GM12878 (cell line): ENCODE results near the gene CTH. TPM values are rescaled to one million over a fixed set of nuclear protein-coding genes. Genes with fewer than 3 reads are reported as not detected.

Source experiments
- ATAC-seq: fragments of 200-7000 bp; cut with Tn5 transposase; 3 replicates; pipeline ENCODE4 v1.9.1; 2020; ENCODE audit warnings: mild to moderate bottlenecking, moderate library complexity
- BruUV-seq: library from RNA; stranded (reverse); fragments of 400-500 nt; replicated peaks from 2 replicates; lab custom pipeline; 2021; lab: Mats Ljungman, UMichigan
- CTCF ChIA-PET: fragments of 300-600 bp; sonication (Branson Sonifier 250); formaldehyde crosslinking; extraction: SDS; loops from one replicate; lab custom pipeline; 2021; ENCODE audit warnings: inconsistent platforms; lab: Yijun Ruan, JAX
- POLR2A ChIA-PET: fragments of 350-600 bp; formaldehyde crosslinking; extraction: SDS; loops from one replicate; lab custom pipeline; 2021; ENCODE audit warnings: inconsistent platforms; lab: Charles Lee
- RAD21 ChIA-PET: fragments of 300-600 bp; sonication (Branson Sonifier 250); formaldehyde crosslinking; loops from one replicate; lab custom pipeline; 2023; ENCODE audit warnings: antibody characterized with exemption; ENCODE audit not compliant: unreplicated experiment; lab: Charles Lee
- SMC1A ChIA-PET: fragments of 300-600 bp; sonication (Branson Sonifier 250); formaldehyde crosslinking; loops from one replicate; lab custom pipeline; 2023; ENCODE audit not compliant: unreplicated experiment, uncharacterized antibody; lab: Charles Lee
- DNase-seq: peaks from one replicate; pipeline ENCODE4 v3.0.0-alpha.2; 2011; ENCODE audit warnings: low read depth, low spot score
- FAIRE-seq: peaks from 3 replicates; lab custom pipeline; 2011; peaks lifted over from hg19 to GRCh38; lab: Jason Lieb, UNC
- H2AFZ ChIP-seq: 2 replicates; pipeline ENCODE4 v1.6.0; 2011; ENCODE audit warnings: low read depth, low read length, control low read depth; ENCODE audit not compliant: control insufficient read depth
- H3K27ac ChIP-seq: 2 replicates; pipeline ENCODE4 v1.5.1; 2011; ENCODE audit warnings: control low read depth; ENCODE audit not compliant: control insufficient read depth, insufficient read depth
- H3K27me3 ChIP-seq, 2 experiments: replicated peaks in 1 of 2; 2 replicates each; pipeline versions ENCODE4 v1.6.0 to v1.6.1; 2011; ENCODE audit warnings: low read length in 1 of 2; ENCODE audit not compliant: control insufficient read depth in 2 of 2, insufficient read depth in 2 of 2
- H3K36me3 ChIP-seq, 2 experiments: 2 replicates each; pipeline ENCODE4 v1.5.1; 2011; ENCODE audit warnings: low read length in 1 of 2; ENCODE audit not compliant: control insufficient read depth in 2 of 2, insufficient read depth in 2 of 2
- H3K4me1 ChIP-seq: 2 replicates; pipeline ENCODE4 v1.6.1; 2011; ENCODE audit warnings: mild to moderate bottlenecking, low read length, moderate library complexity, mixed read lengths; ENCODE audit not compliant: control insufficient read depth, insufficient read depth
- H3K4me2 ChIP-seq: 2 replicates; pipeline ENCODE4 v1.6.0; 2011; ENCODE audit warnings: control low read depth; ENCODE audit not compliant: control insufficient read depth, insufficient read depth
- H3K4me3 ChIP-seq: fragments of 200-600 bp; sonication (generic); 2 replicates; pipeline ENCODE4 v1.5.1; 2016
- H3K79me2 ChIP-seq: 2 replicates; pipeline ENCODE4 v1.6.0; 2011; ENCODE audit warnings: low read length; ENCODE audit not compliant: control insufficient read depth, insufficient read depth
- H3K9ac ChIP-seq: 2 replicates; pipeline ENCODE4 v1.8.0; 2011; ENCODE audit warnings: low read length, control low read depth, mixed read lengths; ENCODE audit not compliant: control insufficient read depth, insufficient read depth
- H3K9me3 ChIP-seq: replicated peaks from 3 replicates; pipeline ENCODE4 v1.5.1; 2011; ENCODE audit warnings: mild to moderate bottlenecking, low read length; ENCODE audit not compliant: control insufficient read depth, insufficient read depth
- H4K20me1 ChIP-seq: 2 replicates; pipeline ENCODE4 v1.6.0; 2011; ENCODE audit not compliant: control insufficient read depth, insufficient read depth
- BCL11A ChIP-seq: IDR thresholded peaks from 2 replicates; pipeline ENCODE4 v1.6.1; 2011; ENCODE audit warnings: low read depth, low read length
- BMI1 ChIP-seq: fragments of 450-650 bp; IDR thresholded peaks from 2 replicates; pipeline ENCODE4 v1.6.1; 2016; ENCODE audit warnings: mild to moderate bottlenecking, moderate library complexity, borderline replicate concordance
- CHD1 ChIP-seq: IDR thresholded peaks from 2 replicates; pipeline ENCODE4 v1.6.1; 2012; ENCODE audit warnings: low read depth, low read length, improper control_type of control experiment
- HDAC2 ChIP-seq: fragments of 200-600 bp; sonication (generic); IDR thresholded peaks from 2 replicates; pipeline ENCODE4 v1.6.1; 2017
- LARP7 ChIP-seq: fragments of 450-650 bp; IDR thresholded peaks from 2 replicates; pipeline ENCODE4 v1.6.1; 2017; ENCODE audit warnings: mild to moderate bottlenecking
- MTA2 ChIP-seq: fragments of 450-650 bp; IDR thresholded peaks from 2 replicates; pipeline ENCODE4 v1.6.1; 2016; ENCODE audit warnings: low read depth, mild to moderate bottlenecking, moderate library complexity
- MYB ChIP-seq: fragments of 150-350 bp; IDR thresholded peaks from 2 replicates; pipeline ENCODE4 v1.6.1; 2014; ENCODE audit warnings: mild to moderate bottlenecking, low read depth, low read length, borderline replicate concordance
- SMAD1 ChIP-seq: fragments of 450-650 bp; IDR thresholded peaks from 2 replicates; pipeline ENCODE4 v1.6.1; 2018; ENCODE audit warnings: mild to moderate bottlenecking, low read depth; ENCODE audit not compliant: partially characterized antibody
- SUZ12 ChIP-seq: fragments of 200-600 bp; sonication (generic); IDR thresholded peaks from one replicate; pipeline ENCODE4 v1.6.1; 2018; ENCODE audit warnings: antibody characterized with exemption, mild to moderate bottlenecking; ENCODE audit not compliant: unreplicated experiment
- TAF1 ChIP-seq: IDR thresholded peaks from 2 replicates; pipeline ENCODE4 v1.6.1; 2011; ENCODE audit warnings: mild to moderate bottlenecking, low read depth, low read length, borderline replicate concordance
- YY1 ChIP-seq: IDR thresholded peaks from 2 replicates; pipeline ENCODE4 v1.6.1; 2011; ENCODE audit warnings: low read depth, mild to moderate bottlenecking, low read length
- WGBS: methylation state at CpG from one replicate; pipeline ENCODE4 v1.1.6; 2016; ENCODE audit warnings: low lambda C conversion rate; ENCODE audit not compliant: insufficient replicate concordance, insufficient coverage; ENCODE audit errors: missing lambda C conversion rate; 5-methylcytosine and 5-hydroxymethylcytosine counted together
- in situ Hi-C: fragments of 300-500 bp; cut with MboI; formaldehyde crosslinking; loops from 9 replicates; pipeline ENCODE4 v1.14.3; 2018; ENCODE audit warnings: mixed read lengths
- intact Hi-C: fragments of 100-400 bp; cut with micrococcal nuclease; formaldehyde crosslinking; loops from one replicate; pipeline ENCODE4 v1.14.2; 2022; ENCODE audit not compliant: unreplicated experiment
- polyA plus RNA-seq, 11 experiments: library from polyadenylated mRNA; depleted of rRNA in 4 of 11; unstranded in 6 of 11; stranded (reverse) in 5 of 11; fragments of >200 nt; fragmentation: Nextera tagmentation in 4 of 11; fragmentation: Illumina TruSeq in 1 of 11; extraction: Ambion mirVana in 4 of 11; extraction: Trizol in 1 of 11; gene quantifications; 1 replicate in 1 of 11; 2 replicates in 10 of 11; pipeline versions ENCODE4 v1.2.1 to v1.2.3, GENCODE V29; 2011 to 2016; ENCODE audit warnings: inconsistent platforms in 2 of 11, missing spikeins in 2 of 11, low read depth in 1 of 11
- total RNA-seq, 4 experiments: library from RNA; depleted of rRNA in 3 of 4; stranded (reverse); fragments of >200 nt in 3 of 4; fragmentation: Illumina TruSeq in 1 of 4; extraction: Trizol in 1 of 4; gene quantifications; 2 replicates each; pipeline versions ENCODE4 v1.2.1 to v1.2.3, GENCODE V29; 2013 to 2021
- TF ChIP-seq, protein P1 (sequence below): fragments of 450-650 bp; formaldehyde crosslinking; IDR thresholded peaks from 2 replicates; pipeline ENCODE4 v1.4.0; 2020; ENCODE audit warnings: mild to moderate bottlenecking, moderate library complexity
- TF ChIP-seq, protein P2 (sequence below): IDR thresholded peaks from 2 replicates; pipeline ENCODE4 v1.6.1; 2012; ENCODE audit warnings: mild to moderate bottlenecking, low read depth, low read length
- TF ChIP-seq, protein P3 (sequence below): IDR thresholded peaks from 2 replicates; pipeline ENCODE4 v1.6.1; 2012; ENCODE audit warnings: low read depth, low read length, improper control_type of control experiment

The CTH gene
- total and polyA plus RNA-seq, 10 of the 15 experiments (the other 5 are each of a cell fraction or from before 2014, with no cell fraction given), result 6.3 to 17.5 (median 10.4) TPM

DNA sequence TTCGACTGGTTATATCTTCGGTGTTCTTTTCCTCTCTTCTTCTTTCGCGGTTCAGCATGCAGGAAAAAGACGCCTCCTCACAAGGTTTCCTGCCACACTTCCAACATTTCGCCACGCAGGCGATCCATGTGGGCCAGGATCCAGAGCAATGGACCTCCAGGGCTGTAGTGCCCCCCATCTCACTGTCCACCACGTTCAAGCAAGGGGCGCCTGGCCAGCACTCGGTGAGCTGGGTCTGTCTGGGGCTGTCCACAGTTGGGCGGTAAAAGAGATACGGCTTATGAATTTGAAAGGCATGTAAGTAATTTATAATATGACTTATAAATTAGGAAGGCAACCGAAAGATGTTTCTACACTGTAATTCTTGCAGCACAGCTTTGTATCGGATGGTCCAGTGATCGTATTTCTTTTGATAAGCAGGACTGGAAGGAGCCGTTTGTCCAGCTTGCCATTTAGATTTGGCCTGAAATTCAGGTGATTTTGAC is 334 bp downstream of the CTH start:
- no peaks in the 10 kb centered on the region for H3K27me3 ChIP-seq
- TF ChIP-seq MYB (no peak), LARP7 (no peak), BMI1 (no peak), MTA2 (no peak), CHD1 (no peak), YY1 (peak; percentile 8; the same call in 1 of the 2 replicates), SUZ12 (no peak), SMAD1 (no peak), HDAC2 (peak; percentile 38; the same call in 1 of the 2 replicates), TAF1 (no peak), BCL11A (no peak)
- TF ChIP-seq, protein P1, sequence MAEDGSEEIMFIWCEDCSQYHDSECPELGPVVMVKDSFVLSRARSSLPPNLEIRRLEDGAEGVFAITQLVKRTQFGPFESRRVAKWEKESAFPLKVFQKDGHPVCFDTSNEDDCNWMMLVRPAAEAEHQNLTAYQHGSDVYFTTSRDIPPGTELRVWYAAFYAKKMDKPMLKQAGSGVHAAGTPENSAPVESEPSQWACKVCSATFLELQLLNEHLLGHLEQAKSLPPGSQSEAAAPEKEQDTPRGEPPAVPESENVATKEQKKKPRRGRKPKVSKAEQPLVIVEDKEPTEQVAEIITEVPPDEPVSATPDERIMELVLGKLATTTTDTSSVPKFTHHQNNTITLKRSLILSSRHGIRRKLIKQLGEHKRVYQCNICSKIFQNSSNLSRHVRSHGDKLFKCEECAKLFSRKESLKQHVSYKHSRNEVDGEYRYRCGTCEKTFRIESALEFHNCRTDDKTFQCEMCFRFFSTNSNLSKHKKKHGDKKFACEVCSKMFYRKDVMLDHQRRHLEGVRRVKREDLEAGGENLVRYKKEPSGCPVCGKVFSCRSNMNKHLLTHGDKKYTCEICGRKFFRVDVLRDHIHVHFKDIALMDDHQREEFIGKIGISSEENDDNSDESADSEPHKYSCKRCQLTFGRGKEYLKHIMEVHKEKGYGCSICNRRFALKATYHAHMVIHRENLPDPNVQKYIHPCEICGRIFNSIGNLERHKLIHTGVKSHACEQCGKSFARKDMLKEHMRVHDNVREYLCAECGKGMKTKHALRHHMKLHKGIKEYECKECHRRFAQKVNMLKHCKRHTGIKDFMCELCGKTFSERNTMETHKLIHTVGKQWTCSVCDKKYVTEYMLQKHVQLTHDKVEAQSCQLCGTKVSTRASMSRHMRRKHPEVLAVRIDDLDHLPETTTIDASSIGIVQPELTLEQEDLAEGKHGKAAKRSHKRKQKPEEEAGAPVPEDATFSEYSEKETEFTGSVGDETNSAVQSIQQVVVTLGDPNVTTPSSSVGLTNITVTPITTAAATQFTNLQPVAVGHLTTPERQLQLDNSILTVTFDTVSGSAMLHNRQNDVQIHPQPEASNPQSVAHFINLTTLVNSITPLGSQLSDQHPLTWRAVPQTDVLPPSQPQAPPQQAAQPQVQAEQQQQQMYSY (CRISPR knock-in tag), result no peak
- TF ChIP-seq, protein P2, sequence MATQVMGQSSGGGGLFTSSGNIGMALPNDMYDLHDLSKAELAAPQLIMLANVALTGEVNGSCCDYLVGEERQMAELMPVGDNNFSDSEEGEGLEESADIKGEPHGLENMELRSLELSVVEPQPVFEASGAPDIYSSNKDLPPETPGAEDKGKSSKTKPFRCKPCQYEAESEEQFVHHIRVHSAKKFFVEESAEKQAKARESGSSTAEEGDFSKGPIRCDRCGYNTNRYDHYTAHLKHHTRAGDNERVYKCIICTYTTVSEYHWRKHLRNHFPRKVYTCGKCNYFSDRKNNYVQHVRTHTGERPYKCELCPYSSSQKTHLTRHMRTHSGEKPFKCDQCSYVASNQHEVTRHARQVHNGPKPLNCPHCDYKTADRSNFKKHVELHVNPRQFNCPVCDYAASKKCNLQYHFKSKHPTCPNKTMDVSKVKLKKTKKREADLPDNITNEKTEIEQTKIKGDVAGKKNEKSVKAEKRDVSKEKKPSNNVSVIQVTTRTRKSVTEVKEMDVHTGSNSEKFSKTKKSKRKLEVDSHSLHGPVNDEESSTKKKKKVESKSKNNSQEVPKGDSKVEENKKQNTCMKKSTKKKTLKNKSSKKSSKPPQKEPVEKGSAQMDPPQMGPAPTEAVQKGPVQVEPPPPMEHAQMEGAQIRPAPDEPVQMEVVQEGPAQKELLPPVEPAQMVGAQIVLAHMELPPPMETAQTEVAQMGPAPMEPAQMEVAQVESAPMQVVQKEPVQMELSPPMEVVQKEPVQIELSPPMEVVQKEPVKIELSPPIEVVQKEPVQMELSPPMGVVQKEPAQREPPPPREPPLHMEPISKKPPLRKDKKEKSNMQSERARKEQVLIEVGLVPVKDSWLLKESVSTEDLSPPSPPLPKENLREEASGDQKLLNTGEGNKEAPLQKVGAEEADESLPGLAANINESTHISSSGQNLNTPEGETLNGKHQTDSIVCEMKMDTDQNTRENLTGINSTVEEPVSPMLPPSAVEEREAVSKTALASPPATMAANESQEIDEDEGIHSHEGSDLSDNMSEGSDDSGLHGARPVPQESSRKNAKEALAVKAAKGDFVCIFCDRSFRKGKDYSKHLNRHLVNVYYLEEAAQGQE, result no peak
- TF ChIP-seq, protein P3, sequence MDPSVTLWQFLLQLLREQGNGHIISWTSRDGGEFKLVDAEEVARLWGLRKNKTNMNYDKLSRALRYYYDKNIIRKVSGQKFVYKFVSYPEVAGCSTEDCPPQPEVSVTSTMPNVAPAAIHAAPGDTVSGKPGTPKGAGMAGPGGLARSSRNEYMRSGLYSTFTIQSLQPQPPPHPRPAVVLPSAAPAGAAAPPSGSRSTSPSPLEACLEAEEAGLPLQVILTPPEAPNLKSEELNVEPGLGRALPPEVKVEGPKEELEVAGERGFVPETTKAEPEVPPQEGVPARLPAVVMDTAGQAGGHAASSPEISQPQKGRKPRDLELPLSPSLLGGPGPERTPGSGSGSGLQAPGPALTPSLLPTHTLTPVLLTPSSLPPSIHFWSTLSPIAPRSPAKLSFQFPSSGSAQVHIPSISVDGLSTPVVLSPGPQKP, result no peak
- TF ChIP-seq, all 136 proteins: peak for 2
- peak overlapping the region; percentile 85 for H3K4me3 ChIP-seq
- H3K79me2 ChIP-seq, result peaks cover 13% of the 10 kb centered on the region
- no peak for FAIRE-seq
- ChIA-PET SMC1A (interaction anchor here (0.8 to 3.8 kb wide), 12 partner anchors 10 to 209 kb away, joined by 3 to 26 read pairs (median 4); partner anchors contain the start of gene ANKRD13C), RAD21 (interaction anchor here (0.6 to 3.3 kb wide), 12 partner anchors 30 to 190 kb away, joined by 3 to 23 read pairs (median 4); partner anchors contain the start of genes ANKRD13C and SRSF11), POLR2A (interaction anchor here (1.0 to 3.0 kb wide), 5 partner anchors 19 to 190 kb away, joined by 4 to 32 read pairs (median 6); partner anchors contain the start of genes ANKRD13C and SRSF11), CTCF (interaction anchor here (0.9 to 2.3 kb wide), 13 partner anchors 11 to 278 kb away, joined by 3 to 6 read pairs (median 4); partner anchors contain the start of gene ANKRD13C)
- H2AFZ ChIP-seq, result peak overlapping the region; percentile 91
- peak overlapping the region; percentile 74 for H3K9ac ChIP-seq
- intact Hi-C loops (loop anchor here (2.0 to 10.0 kb wide), 3 partner anchors 57 to 207 kb away; partner anchors contain the start of genes ANKRD13C and LRRC40), in situ Hi-C loops (loop anchor here (5.0 kb wide), 1 partner anchor 54 kb away; no protein-coding TSS in a partner anchor)
- no peaks in the 10 kb centered on the region for H3K36me3 ChIP-seq
- peak overlapping the region; percentile 74 for H3K27ac ChIP-seq
- no peak for DNase-seq
- peak overlapping the region; percentile 84 for H3K4me2 ChIP-seq
- no peaks in the 10 kb centered on the region for H4K20me1 ChIP-seq
- H3K9me3 ChIP-seq, result no peaks in the 10 kb centered on the region
- H3K4me1 ChIP-seq, result peaks cover 29% of the 10 kb centered on the region
- WGBS, result under 1% methylated on average over 17 of the region's 17 CpGs
- peak; percentile 31 for ATAC-seq
- BruUV-seq, result TSS peak; percentile 93
